ENCODE data around the gene RABAC1. TPM values are rescaled to one million over a fixed set of nuclear protein-coding genes. Genes with fewer than 3 reads are reported as not detected.

The RABAC1 gene
- total and polyA plus RNA-seq, 2 donors (not counting 3 experiments of a cell fraction or from before 2014, with no cell fraction given) = 178 to 591 TPM

DNA sequence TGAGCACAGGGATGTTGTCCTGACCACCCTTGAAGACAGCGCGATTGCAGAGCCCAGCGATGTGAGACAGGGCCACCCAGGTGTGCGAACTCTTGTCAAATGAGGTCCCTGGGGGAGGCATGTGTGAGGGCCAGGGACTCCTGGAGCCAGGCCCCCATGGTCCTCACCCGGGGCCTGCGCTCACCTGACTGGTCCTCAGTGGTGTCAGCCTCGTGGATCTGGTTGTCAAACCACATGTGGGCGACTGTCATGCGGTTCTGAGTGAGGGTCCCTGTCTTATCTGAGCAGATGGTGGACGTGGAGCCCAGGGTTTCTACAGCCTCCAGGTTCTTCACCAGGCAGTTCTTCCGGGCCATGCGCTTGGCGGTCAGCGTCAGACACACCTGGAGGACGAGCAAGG is 22.6 kb upstream of the RABAC1 start:
- TF ChIP-seq POLR2AphosphoS5 (IDR thresholded peaks at IDR 0.05; ENCODE audit: insufficient read depth, low read depth, low read length) (no peak), MYC (IDR thresholded peaks at IDR 0.05; ENCODE audit: low read depth, low read length) (no peak), EZH2 (IDR thresholded peaks at IDR 0.05; ENCODE audit: borderline replicate concordance, low read depth, low read length, severe bottlenecking) (no peak), FOS (IDR thresholded peaks at IDR 0.05; ENCODE audit: borderline replicate concordance, insufficient read depth, low read length) (no peak), GATA2 (IDR thresholded peaks at IDR 0.05; ENCODE audit: insufficient read depth, insufficient read length, low read depth, low read length) (no peak)
- TF ChIP-seq, protein P1, sequence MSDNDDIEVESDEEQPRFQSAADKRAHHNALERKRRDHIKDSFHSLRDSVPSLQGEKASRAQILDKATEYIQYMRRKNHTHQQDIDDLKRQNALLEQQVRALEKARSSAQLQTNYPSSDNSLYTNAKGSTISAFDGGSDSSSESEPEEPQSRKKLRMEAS (IDR thresholded peaks at IDR 0.05; ENCODE audit: insufficient read depth, insufficient read length) = no peak
- intact Hi-C loops (cut with micrococcal nuclease) = no loop called here

DNA sequence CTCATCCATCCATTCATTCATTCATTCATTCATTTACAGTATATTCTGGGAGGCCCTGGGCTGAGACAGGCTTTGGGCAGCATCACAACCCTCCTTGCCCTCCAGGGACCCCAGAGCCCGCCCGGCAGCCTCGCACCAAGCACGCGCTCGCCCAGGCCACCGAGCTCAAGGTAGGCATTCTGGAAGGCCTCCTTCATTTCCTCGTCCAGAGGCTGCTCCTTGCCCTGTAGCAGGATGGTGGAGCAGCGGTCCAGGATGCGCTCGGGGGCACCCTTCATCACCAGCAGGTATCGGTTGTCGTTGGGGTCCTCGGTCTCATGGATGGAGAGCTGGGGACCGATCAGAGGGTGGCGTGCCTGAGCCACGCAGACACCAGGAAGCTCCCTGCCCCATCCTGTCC is 19.3 kb upstream of the RABAC1 start:
- TF ChIP-seq MYC (IDR thresholded peaks at IDR 0.05; ENCODE audit: low read depth, low read length) (no peak), GATA2 (IDR thresholded peaks at IDR 0.05; ENCODE audit: insufficient read depth, insufficient read length, low read depth, low read length) (no peak), POLR2A (IDR thresholded peaks at IDR 0.05; ENCODE audit: low read depth, low read length) (no peak), POLR2AphosphoS5 (IDR thresholded peaks at IDR 0.05; ENCODE audit: insufficient read depth, low read depth, low read length) (no peak), EZH2 (IDR thresholded peaks at IDR 0.05; ENCODE audit: borderline replicate concordance, low read depth, low read length, severe bottlenecking) (no peak), FOS (IDR thresholded peaks at IDR 0.05; ENCODE audit: borderline replicate concordance, insufficient read depth, low read length) (no peak)
- TF ChIP-seq, protein P1 (IDR thresholded peaks at IDR 0.05; ENCODE audit: insufficient read depth, insufficient read length) = no peak
- no peak for DNase-seq (ENCODE audit: low read depth, low spot score)
- H3K36me3 ChIP-seq (ENCODE audit: control insufficient read depth in 2 of 2, extremely low read depth in 1 of 2, insufficient read depth in 2 of 2, low read length in 2 of 2) = no peaks in the 10 kb centered on the region
- no peaks in the 10 kb centered on the region for H3K9me3 ChIP-seq (replicated peaks; ENCODE audit: control insufficient read depth, insufficient read depth, low read length)
- FAIRE-seq = no peak
- intact Hi-C loops (cut with micrococcal nuclease) (no loop called here), dilution Hi-C loops (cut with MboI; ENCODE audit: extremely low pct_ligation_motif_present, low sequenced_read_pairs) (no loop called here)
- POLR2A ChIA-PET = no interaction called here
- CTCF ChIA-PET = no interaction called here
- no peaks in the 10 kb centered on the region for H3K79me2 ChIP-seq (ENCODE audit: control insufficient read depth, insufficient read depth, low read length)
- H3K9ac ChIP-seq (replicated peaks; ENCODE audit: extremely low read depth, insufficient read depth, low read length) = no peak overlapping the region
- H4K20me1 ChIP-seq (replicated peaks; ENCODE audit: control insufficient read depth, extremely low read depth, insufficient read depth, low read length) = no peaks in the 10 kb centered on the region
- H3K9me1 ChIP-seq (replicated peaks; ENCODE audit: control insufficient read depth, extremely low read depth, insufficient read depth, low read length) = no peaks in the 10 kb centered on the region
- H3K4me1 ChIP-seq (ENCODE audit: control insufficient read depth, extremely low read depth, insufficient read depth, low read length) = no peaks in the 10 kb centered on the region
- H3K27ac ChIP-seq (ENCODE audit: insufficient read depth, low read depth, low read length) = no peak overlapping the region
- no peak overlapping the region for H2AFZ ChIP-seq (ENCODE audit: low read depth, low read length)
- H3K4me2 ChIP-seq (ENCODE audit: insufficient read depth, low read length) = no peak overlapping the region
- no peaks in the 10 kb centered on the region for H3K27me3 ChIP-seq (ENCODE audit: control insufficient read depth in 2 of 2, insufficient read depth in 2 of 2, low read length in 2 of 2)
- no peak overlapping the region for H3K4me3 ChIP-seq (replicated peaks in 1 of 3; ENCODE audit: insufficient read depth in 1 of 3, low read depth in 1 of 3, low read length in 3 of 3)
- BruUV-seq (replicated peaks) = no TSS peak

More for the DNA sequence above, 22.6 kb upstream of the RABAC1 start:
- dilution Hi-C loops (cut with MboI; ENCODE audit: extremely low pct_ligation_motif_present, low sequenced_read_pairs) = no loop called here
- ChIA-PET POLR2A (no interaction called here), CTCF (no interaction called here)
- Histone ChIP-seq H3K27ac (ENCODE audit: insufficient read depth, low read depth, low read length) (no peak overlapping the region), H3K4me3 (replicated peaks in 1 of 3; ENCODE audit: insufficient read depth in 1 of 3, low read depth in 1 of 3, low read length in 3 of 3) (no peak overlapping the region), H3K9ac (replicated peaks; ENCODE audit: extremely low read depth, insufficient read depth, low read length) (no peak overlapping the region), H3K36me3 (ENCODE audit: control insufficient read depth in 2 of 2, extremely low read depth in 1 of 2, insufficient read depth in 2 of 2, low read length in 2 of 2) (no peaks in the 10 kb centered on the region), H3K4me1 (ENCODE audit: control insufficient read depth, extremely low read depth, insufficient read depth, low read length) (no peaks in the 10 kb centered on the region), H3K4me2 (ENCODE audit: insufficient read depth, low read length) (no peak overlapping the region), H3K9me1 (replicated peaks; ENCODE audit: control insufficient read depth, extremely low read depth, insufficient read depth, low read length) (no peaks in the 10 kb centered on the region), H3K79me2 (ENCODE audit: control insufficient read depth, insufficient read depth, low read length) (no peaks in the 10 kb centered on the region), H2AFZ (ENCODE audit: low read depth, low read length) (no peak overlapping the region), H3K27me3 (ENCODE audit: control insufficient read depth in 2 of 2, insufficient read depth in 2 of 2, low read length in 2 of 2) (no peaks in the 10 kb centered on the region), H4K20me1 (replicated peaks; ENCODE audit: control insufficient read depth, extremely low read depth, insufficient read depth, low read length) (no peaks in the 10 kb centered on the region), H3K9me3 (replicated peaks; ENCODE audit: control insufficient read depth, insufficient read depth, low read length) (no peaks in the 10 kb centered on the region)
- FAIRE-seq = no peak
- DNase-seq (ENCODE audit: low read depth, low spot score) = no peak
- BruUV-seq (replicated peaks) = no TSS peak

Measured in endothelial cell of umbilical vein (primary cell).